ENCODE measurements around the gene SMTNL1. TPM values are rescaled to one million over a fixed set of nuclear protein-coding genes. Genes with fewer than 3 reads are reported as not detected.
A peak's percentile ranks its signal among the peaks of the same experiment; 100 is the strongest.

The SMTNL1 gene
- total RNA-seq, 2 donors from 2014 or later = 0.22 TPM

DNA sequence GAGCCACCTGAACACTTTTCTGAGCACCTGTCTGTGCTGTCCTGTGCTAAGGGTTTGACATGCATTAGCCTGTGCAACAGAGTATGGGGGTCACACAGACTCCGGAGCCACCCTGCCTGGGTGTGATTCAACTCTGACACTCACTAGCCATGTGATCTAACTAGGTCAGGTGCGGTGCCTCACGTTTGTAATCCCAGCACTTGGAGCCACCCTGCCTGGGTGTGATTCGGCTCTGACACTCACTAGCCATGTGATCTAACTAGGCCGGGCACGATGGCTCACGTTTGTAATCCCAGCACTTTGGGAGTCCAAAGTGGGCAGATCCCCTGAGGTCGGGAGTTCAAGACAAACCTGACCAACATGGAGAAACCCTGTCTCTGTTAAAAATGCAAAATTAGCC, 18.6 kb downstream of the SMTNL1 start:
- 94 to 95% methylated on average over 8 of the region's 8 CpGs for WGBS, 2 experiments (ENCODE audit: insufficient coverage in 1 of 2, insufficient read length in 1 of 2)
- Mint-ChIP-seq H3K9me3 (no peaks in the 10 kb centered on the region), H3K36me3 (ENCODE audit: low read depth) (no peaks in the 10 kb centered on the region), H3K27me3 (ENCODE audit: insufficient read depth) (no peaks in the 10 kb centered on the region), H3K4me1 (peaks cover 9% of the 10 kb centered on the region), H3K4me3 (no peak overlapping the region), H3K27ac (no peak overlapping the region)
- no peak overlapping the region for H3K4me3 ChIP-seq (ENCODE audit: low read length)
- no peaks in the 10 kb centered on the region for H3K36me3 ChIP-seq (ENCODE audit: control insufficient read depth, insufficient read depth, low read length)
- no peaks in the 10 kb centered on the region for H3K4me1 ChIP-seq (ENCODE audit: control insufficient read depth, insufficient read depth, low read length)
- TF ChIP-seq, protein P1, sequence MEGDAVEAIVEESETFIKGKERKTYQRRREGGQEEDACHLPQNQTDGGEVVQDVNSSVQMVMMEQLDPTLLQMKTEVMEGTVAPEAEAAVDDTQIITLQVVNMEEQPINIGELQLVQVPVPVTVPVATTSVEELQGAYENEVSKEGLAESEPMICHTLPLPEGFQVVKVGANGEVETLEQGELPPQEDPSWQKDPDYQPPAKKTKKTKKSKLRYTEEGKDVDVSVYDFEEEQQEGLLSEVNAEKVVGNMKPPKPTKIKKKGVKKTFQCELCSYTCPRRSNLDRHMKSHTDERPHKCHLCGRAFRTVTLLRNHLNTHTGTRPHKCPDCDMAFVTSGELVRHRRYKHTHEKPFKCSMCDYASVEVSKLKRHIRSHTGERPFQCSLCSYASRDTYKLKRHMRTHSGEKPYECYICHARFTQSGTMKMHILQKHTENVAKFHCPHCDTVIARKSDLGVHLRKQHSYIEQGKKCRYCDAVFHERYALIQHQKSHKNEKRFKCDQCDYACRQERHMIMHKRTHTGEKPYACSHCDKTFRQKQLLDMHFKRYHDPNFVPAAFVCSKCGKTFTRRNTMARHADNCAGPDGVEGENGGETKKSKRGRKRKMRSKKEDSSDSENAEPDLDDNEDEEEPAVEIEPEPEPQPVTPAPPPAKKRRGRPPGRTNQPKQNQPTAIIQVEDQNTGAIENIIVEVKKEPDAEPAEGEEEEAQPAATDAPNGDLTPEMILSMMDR (conservative IDR thresholded peaks at IDR 0.05) = no peak
- H3K9ac ChIP-seq (ENCODE audit: extremely low read depth, low read length, poor library complexity, severe bottlenecking) = no peak overlapping the region
- H3K9me3 ChIP-seq (ENCODE audit: control insufficient read depth, low read length) = no peaks in the 10 kb centered on the region
- no peaks in the 10 kb centered on the region for H3K27me3 ChIP-seq (ENCODE audit: control insufficient read depth, insufficient read depth, low read length, poor library complexity, severe bottlenecking)
- H3K27ac ChIP-seq (ENCODE audit: low read depth, low read length) = no peak overlapping the region
- no peak for DNase-seq

DNA sequence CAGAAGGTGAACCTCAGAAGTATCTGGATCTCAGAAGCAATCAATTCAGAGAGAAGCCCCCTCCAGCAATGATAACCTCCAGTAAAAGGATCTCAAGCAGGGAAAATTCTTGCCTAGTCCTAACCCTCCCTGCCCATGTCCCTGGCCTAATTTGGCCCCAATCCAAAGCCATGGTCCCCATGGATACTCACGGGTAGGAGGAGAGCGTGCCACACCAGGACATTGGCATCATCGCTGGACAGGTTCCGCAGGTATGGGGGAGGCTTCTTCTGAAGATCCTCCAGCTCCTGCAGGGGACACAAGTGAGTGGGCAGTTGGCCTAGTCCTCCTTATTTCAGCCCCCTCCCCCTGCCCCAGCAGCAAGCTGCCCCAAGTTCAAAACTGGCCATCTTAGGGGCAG, 22.8 kb downstream of the SMTNL1 start:
- no peak overlapping the region for H3K4me3 Mint-ChIP-seq
- no peak overlapping the region for H3K9ac ChIP-seq (ENCODE audit: extremely low read depth, low read length, poor library complexity, severe bottlenecking)
- H3K27ac Mint-ChIP-seq = no peak overlapping the region
- H3K4me1 Mint-ChIP-seq = peaks cover 2% of the 10 kb centered on the region
- no peaks in the 10 kb centered on the region for H3K27me3 Mint-ChIP-seq (ENCODE audit: insufficient read depth)
- H3K9me3 ChIP-seq (ENCODE audit: control insufficient read depth, low read length) = no peaks in the 10 kb centered on the region
- no peaks in the 10 kb centered on the region for H3K36me3 ChIP-seq (ENCODE audit: control insufficient read depth, insufficient read depth, low read length)
- no peaks in the 10 kb centered on the region for H3K9me3 Mint-ChIP-seq
- H3K27ac ChIP-seq (ENCODE audit: low read depth, low read length) = no peak overlapping the region
- H3K36me3 Mint-ChIP-seq (ENCODE audit: low read depth) = no peaks in the 10 kb centered on the region
- no peaks in the 10 kb centered on the region for H3K27me3 ChIP-seq (ENCODE audit: control insufficient read depth, insufficient read depth, low read length, poor library complexity, severe bottlenecking)
- no peaks in the 10 kb centered on the region for H3K4me1 ChIP-seq (ENCODE audit: control insufficient read depth, insufficient read depth, low read length)
- TF ChIP-seq, protein P1 (conservative IDR thresholded peaks at IDR 0.05) = no peak
- 95 to 100% methylated on average over 2 to 4 of the region's 4 CpGs for whole genome bisulfite sequencing, 2 experiments (ENCODE audit: insufficient coverage in 1 of 2, insufficient read length in 1 of 2)
- H3K4me3 ChIP-seq (ENCODE audit: low read length) = no peak overlapping the region
- no peak for DNase-seq

- Mint-ChIP-seq H3K4me3 (no peak overlapping the region), H3K27ac (no peak overlapping the region), H3K4me1 (peaks cover 2% of the 10 kb centered on the region), H3K27me3 (ENCODE audit: insufficient read depth) (peaks cover 12% of the 10 kb centered on the region), H3K36me3 (ENCODE audit: low read depth) (no peaks in the 10 kb centered on the region), H3K9me3 (no peaks in the 10 kb centered on the region)
- peak; percentile 63 for DNase-seq
- WGBS, 2 experiments (ENCODE audit: insufficient coverage in 1 of 2, insufficient read length in 1 of 2) = 40 to 54% methylated on average over 1 to 4 of the region's 4 CpGs
- TF ChIP-seq, protein P1 (conservative IDR thresholded peaks at IDR 0.05) = peak; percentile 80
- no peaks in the 10 kb centered on the region for H3K36me3 ChIP-seq (ENCODE audit: control insufficient read depth, insufficient read depth, low read length)
- peaks cover 6% of the 10 kb centered on the region for H3K27me3 ChIP-seq (ENCODE audit: control insufficient read depth, insufficient read depth, low read length, poor library complexity, severe bottlenecking)
- no peak overlapping the region for H3K27ac ChIP-seq (ENCODE audit: low read depth, low read length)
- H3K4me3 ChIP-seq (ENCODE audit: low read length) = no peak overlapping the region
- no peaks in the 10 kb centered on the region for H3K9me3 ChIP-seq (ENCODE audit: control insufficient read depth, low read length)
- H3K4me1 ChIP-seq (ENCODE audit: control insufficient read depth, insufficient read depth, low read length) = no peaks in the 10 kb centered on the region
- H3K9ac ChIP-seq (ENCODE audit: extremely low read depth, low read length, poor library complexity, severe bottlenecking) = no peak overlapping the region
These were observed 25.2 kb downstream of the SMTNL1 start for GRCh38 chr11:57562596-57562995.

Data from endodermal cell (in vitro differentiated cells).